K562 (cell line): ENCODE results near the gene SMIM3. TPM values are rescaled to one million over a fixed set of nuclear protein-coding genes. Genes with fewer than 3 reads are reported as not detected.

ENCODE experiments used
- BRCA1 ChIP-seq, 2 experiments: fragments of 450-650 bp in 1 of 2; sonication (generic) in 1 of 2; formaldehyde crosslinking in 1 of 2; IDR thresholded peaks; 2 replicates each; pipeline versions ENCODE4 v1.5.0 to v1.6.1; 2017 to 2020; ENCODE audit warnings: mild to moderate bottlenecking in 1 of 2, missing genetic modification reagents in 1 of 2
- GABPB1 ChIP-seq: sonication (generic); formaldehyde crosslinking; IDR thresholded peaks from 2 replicates; pipeline ENCODE4 v1.8.0; 2022; ENCODE audit warnings: mild to moderate bottlenecking, missing genetic modification reagents
- GATAD2A ChIP-seq: fragments of 450-650 bp; IDR thresholded peaks from 2 replicates; pipeline ENCODE4 v1.6.1; 2017
- GTF2F1 ChIP-seq: IDR thresholded peaks from 2 replicates; pipeline ENCODE4 v1.6.1; 2011; ENCODE audit warnings: low read depth, low read length, improper control_type of control experiment
- HDAC8 ChIP-seq: fragments of 450-650 bp; IDR thresholded peaks from 2 replicates; pipeline ENCODE4 v1.6.1; 2016; ENCODE audit warnings: mild to moderate bottlenecking, missing genetic modification characterization, moderate library complexity, missing compliant biosample characterization
- JUND ChIP-seq, 2 experiments: IDR thresholded peaks; 2 replicates in 1 of 2; 3 replicates in 1 of 2; pipeline ENCODE4 v1.6.1; 2011; ENCODE audit warnings: borderline replicate concordance in 2 of 2, low read depth in 2 of 2, low read length in 2 of 2, improper control_type of control experiment in 1 of 2, missing biosample characterization in 1 of 2, missing genetic modification characterization in 1 of 2, missing genetic modification reagents in 1 of 2
- MEF2D ChIP-seq: conservative IDR thresholded peaks from 2 replicates; pipeline ENCODE4 v1.6.1; 2016; ENCODE audit warnings: low read depth, missing genetic modification characterization, missing compliant biosample characterization
- MXD1 ChIP-seq: fragments of 250-450 bp; sonication (Bioruptor Pico); IDR thresholded peaks from 2 replicates; pipeline ENCODE4 v1.8.0; 2021; ENCODE audit warnings: borderline replicate concordance, mild to moderate bottlenecking, moderate library complexity; ENCODE audit not compliant: poor library complexity, severe bottlenecking
- NKRF ChIP-seq: fragments of 450-650 bp; IDR thresholded peaks from 2 replicates; pipeline ENCODE4 v1.6.1; 2016; ENCODE audit warnings: borderline replicate concordance
- PHF20 ChIP-seq: fragments of 450-650 bp; IDR thresholded peaks from 2 replicates; pipeline ENCODE4 v1.6.1; 2018; ENCODE audit not compliant: partially characterized antibody
- POLR2AphosphoS5 ChIP-seq: IDR thresholded peaks from 2 replicates; pipeline ENCODE4 v1.6.1; 2011; ENCODE audit warnings: mild to moderate bottlenecking, low read depth, low read length, moderate library complexity; ENCODE audit not compliant: control insufficient read depth, insufficient read depth
- SNAPC5 ChIP-seq: fragments of 250-450 bp; sonication (Bioruptor Pico); IDR thresholded peaks from 2 replicates; pipeline ENCODE4 v1.8.0; 2021; ENCODE audit warnings: moderate library complexity, mild to moderate bottlenecking, inconsistent platforms
- TBP ChIP-seq: optimal IDR thresholded peaks from 2 replicates; pipeline ENCODE3; 2011; ENCODE audit warnings: low read depth, low read length, improper control_type of control experiment
- USF1 ChIP-seq: sonication (generic); formaldehyde crosslinking; IDR thresholded peaks from 2 replicates; pipeline ENCODE4 v1.9.0; 2022; ENCODE audit warnings: mild to moderate bottlenecking, missing genetic modification reagents
- ZBTB43 ChIP-seq: sonication (generic); formaldehyde crosslinking; IDR thresholded peaks from 2 replicates; pipeline ENCODE4 v1.8.0; 2023; ENCODE audit warnings: mild to moderate bottlenecking, missing genetic modification reagents
- ZBTB5 ChIP-seq: fragments of 450-650 bp; IDR thresholded peaks from 2 replicates; pipeline ENCODE4 v1.6.1; 2017; ENCODE audit warnings: antibody characterized with exemption
- ZNF263 ChIP-seq: sonication (generic); formaldehyde crosslinking; IDR thresholded peaks from 2 replicates; pipeline ENCODE4 v1.8.0; 2022; ENCODE audit warnings: mild to moderate bottlenecking, missing genetic modification reagents, borderline replicate concordance
- ZNF77 ChIP-seq: fragments of 250-450 bp; sonication (Bioruptor Pico); IDR thresholded peaks from 2 replicates; pipeline ENCODE4 v1.5.0; 2020
- ZSCAN32 ChIP-seq: fragments of 450-650 bp; formaldehyde crosslinking; IDR thresholded peaks from 2 replicates; pipeline ENCODE4 v1.4.0; 2020; ENCODE audit warnings: mild to moderate bottlenecking, moderate library complexity
- polyA plus RNA-seq, 8 experiments: library from polyadenylated mRNA; depleted of rRNA in 4 of 8; stranded (reverse) in 5 of 8; unstranded in 3 of 8; fragments of >200 nt; fragmentation: Nextera tagmentation in 2 of 8; fragmentation: Illumina TruSeq in 1 of 8; extraction: Ambion mirVana in 2 of 8; extraction: Trizol in 1 of 8; gene quantifications; 2 replicates each; pipeline versions ENCODE4 v1.2.1 to v1.2.3, GENCODE V29; 2011 to 2014; ENCODE audit warnings: inconsistent platforms in 1 of 8, missing spikeins in 1 of 8
- total RNA-seq, 7 experiments: library from RNA; depleted of rRNA in 6 of 7; stranded (reverse); fragments of >200 nt in 6 of 7; fragmentation: Illumina TruSeq in 2 of 7; extraction: Trizol in 2 of 7; gene quantifications; 2 replicates each; pipeline versions ENCODE4 v1.2.1 to v1.2.3, GENCODE V29; 2011 to 2021; ENCODE audit warnings: low replicate concordance in 1 of 7

The SMIM3 gene
- total and polyA plus RNA-seq, 9 of the 15 experiments (the other 6 are each of a cell fraction or from before 2014, with no cell fraction given), result 4.1 to 27.7 (median 13.6) TPM

- TF ChIP-seq ZBTB43 (0 out of 2 replicates have a peak, but pooled peaks have one; percentile 45), ZBTB5 (peak; percentile 45; the same call in 1 of the 2 replicates), HDAC8 (tag) (peak; percentile 54; the same call in 1 of the 2 replicates), PHF20 (peak; percentile 86), GTF2F1 (peak; percentile 65; the same call in 1 of the 2 replicates), POLR2AphosphoS5 (peak; percentile 89), USF1 (CRISPR knock-in tag) (peak; percentile 99), BRCA1 (IDR thresholded peaks at IDR 0.05) (no peak), BRCA1 (CRISPR knock-in tag; IDR thresholded peaks at IDR 0.05) (no peak), SNAPC5 (no peak), GATAD2A (no peak), NKRF (peak; percentile 40; the same call in 1 of the 2 replicates), GABPB1 (peak; percentile 91), JUND (IDR thresholded peaks at IDR 0.05; ENCODE audit: borderline replicate concordance, low read depth, low read length) (peak; percentile 75), JUND (tag; IDR thresholded peaks at IDR 0.05; ENCODE audit: borderline replicate concordance, low read depth, low read length) (peak; percentile 78; the same call in 2 of the 3 replicates), MXD1 (CRISPR knock-in tag) (no peak), TBP (peak; percentile 94), ZNF77 (CRISPR knock-in tag) (no peak), ZNF263 (CRISPR knock-in tag) (no peak), ZSCAN32 (no peak), MEF2D (tag) (0 out of 2 replicates have a peak, but pooled peaks have one; percentile 26)
Measured at GRCh38 chr5:150758531-150759333, 19.8 kb upstream of the SMIM3 start, which contains the start of gene DCTN4 (continued).
